CD4-positive, alpha-beta memory T cell (primary cell): ENCODE measurements around the gene CASP8. TPM values are rescaled to one million over a fixed set of nuclear protein-coding genes. Genes with fewer than 3 reads are reported as not detected.

Experiments used
- CTCF ChIA-PET: fragments of 350-600 bp; sonication (Branson Sonifier 250); formaldehyde crosslinking; loops from one replicate; lab custom pipeline; 2021; ENCODE audit warnings: inconsistent platforms; ENCODE audit not compliant: partially characterized antibody; lab: Charles Lee
- POLR2A ChIA-PET: fragments of 350-600 bp; sonication (Branson Sonifier 250); formaldehyde crosslinking; loops from one replicate; lab custom pipeline; 2021; ENCODE audit not compliant: partially characterized antibody; lab: Charles Lee
- DNase-seq, 5 donors: peaks; one replicate each; pipeline versions ENCODE4 v3.0.0 to v3.0.0-alpha.2; 2020 to 2022; ENCODE audit warnings: mixed read lengths in 1 of 5
- H3K27ac ChIP-seq: one replicate; pipeline ENCODE4 v1.7.0; 2013; ENCODE audit warnings: low read depth, low read length
- H3K27me3 ChIP-seq: 2 replicates; pipeline ENCODE4 v1.7.0; 2013; ENCODE audit warnings: mild to moderate bottlenecking, low read length, moderate library complexity; ENCODE audit not compliant: insufficient read depth
- H3K36me3 ChIP-seq: 2 replicates; pipeline ENCODE4 v1.7.0; 2013; ENCODE audit warnings: mild to moderate bottlenecking, low read length, moderate library complexity; ENCODE audit not compliant: insufficient read depth
- H3K4me1 ChIP-seq: 2 replicates; pipeline ENCODE4 v1.7.0; 2013; ENCODE audit warnings: mild to moderate bottlenecking, low read length, moderate library complexity; ENCODE audit not compliant: insufficient read depth
- H3K4me3 ChIP-seq, 2 donors: one replicate each; pipeline ENCODE4 v1.7.0; 2013; ENCODE audit warnings: low read length in 2 of 2, mild to moderate bottlenecking in 1 of 2
- H3K9me3 ChIP-seq, 2 donors: one replicate each; pipeline ENCODE4 v1.7.0; 2013; ENCODE audit warnings: low read length in 2 of 2, control low read depth in 1 of 2; ENCODE audit not compliant: control insufficient read depth in 1 of 2
- H3K27ac Mint-ChIP-seq, 7 donors: one replicate each; pipeline ENCODE4 v1.8.0; 2020 to 2021; ENCODE audit warnings: mixed read lengths in 7 of 7, mild to moderate bottlenecking in 6 of 7, inconsistent platforms in 3 of 7, moderate library complexity in 3 of 7
- H3K27me3 Mint-ChIP-seq, 2 donors: one replicate each; pipeline ENCODE4 v1.8.0; 2020 to 2021; ENCODE audit warnings: mixed read lengths in 2 of 2
- H3K36me3 Mint-ChIP-seq, 2 donors: one replicate each; pipeline ENCODE4 v1.8.0; 2020 to 2021; ENCODE audit warnings: mixed read lengths in 2 of 2, inconsistent platforms in 1 of 2, mild to moderate bottlenecking in 1 of 2
- H3K4me1 Mint-ChIP-seq, 4 donors: one replicate each; pipeline ENCODE4 v1.8.0; 2020 to 2021; ENCODE audit warnings: mixed read lengths in 4 of 4, mild to moderate bottlenecking in 1 of 4
- H3K4me3 Mint-ChIP-seq, 8 donors: one replicate each; pipeline ENCODE4 v1.8.0; 2020 to 2021; ENCODE audit warnings: mixed read lengths in 8 of 8, mild to moderate bottlenecking in 7 of 8, moderate library complexity in 6 of 8, inconsistent platforms in 3 of 8
- H3K9me3 Mint-ChIP-seq, 8 donors: one replicate each; pipeline ENCODE4 v1.8.0; 2020 to 2021; ENCODE audit warnings: mixed read lengths in 8 of 8, mild to moderate bottlenecking in 5 of 8, inconsistent platforms in 3 of 8, moderate library complexity in 1 of 8
- intact Hi-C: fragments of 100-400 bp; cut with micrococcal nuclease; formaldehyde crosslinking; loops from one replicate; pipeline ENCODE4 v1.15.1; 2023
- polyA plus RNA-seq, 2 donors: library from polyadenylated mRNA; unstranded; fragments of 300-500 nt; fragmentation: Illumina TruSeq; gene quantifications; one replicate each; pipeline ENCODE4 v1.2.3, GENCODE V29; 2021
- total RNA-seq, 2 experiments: library from RNA; stranded (reverse); gene quantifications; one replicate each; pipeline ENCODE4 v1.2.3, GENCODE V29; 2021

Gene CASP8
- total and polyA plus RNA-seq, 4 experiments from 2014 or later: 30.6 to 200 (median 153) TPM

- H3K4me1 ChIP-seq: peaks cover 25% of the 10 kb centered on the region
- DNase-seq: no peak
- Mint-ChIP-seq H3K27me3 (no peaks in the 10 kb centered on the region), H3K9me3 (no peaks in the 10 kb centered on the region), H3K4me1 (peaks cover 15 to 49% (median 31%) of the 10 kb centered on the region in 4 donors), H3K36me3 (peaks cover 13 to 37% of the 10 kb centered on the region in 2 donors), H3K4me3 (peak overlapping the region in 4 of 8 donors; percentile 21 to 55 (median 32)), H3K27ac (peak overlapping the region; percentile 57 to 92 (median 82))
- H3K4me3 ChIP-seq: no peak overlapping the region
- peaks cover 10% of the 10 kb centered on the region for H3K36me3 ChIP-seq
- H3K9me3 ChIP-seq: no peaks in the 10 kb centered on the region
- H3K27me3 ChIP-seq: no peaks in the 10 kb centered on the region
- POLR2A ChIA-PET: interaction anchor here (0.7 to 1.8 kb wide), 4 partner anchors 9 to 41 kb away, joined by 3 to 5 read pairs (median 3); partner anchors contain the start of gene CASP10
- intact Hi-C loops: no loop called here
- CTCF ChIA-PET: interaction anchor here (1.2 to 7.2 kb wide), 3 partner anchors 9 to 93 kb away, joined by 3 to 70 read pairs (median 3); partner anchors contain the start of gene CASP10
- H3K27ac ChIP-seq: no peak overlapping the region
Measured at GRCh38 chr2:201223089-201224073, 37.0 kb upstream of the CASP8 start.

- Histone ChIP-seq H3K4me3 (no peak overlapping the region), H3K27ac (peak overlapping the region; percentile 6), H3K27me3 (no peaks in the 10 kb centered on the region), H3K4me1 (peaks cover 28% of the 10 kb centered on the region), H3K9me3 (no peaks in the 10 kb centered on the region), H3K36me3 (no peaks in the 10 kb centered on the region)
- Mint-ChIP-seq H3K4me3 (peak overlapping the region in 4 of 8 donors; percentile 65 to 78 (median 73)), H3K9me3 (no peaks in the 10 kb centered on the region), H3K36me3 (peaks cover 0 to 1% of the 10 kb centered on the region in 2 donors), H3K27ac (peak overlapping the region in 6 of 7 donors; percentile 13 to 91 (median 70)), H3K4me1 (peaks cover 20 to 41% (median 31%) of the 10 kb centered on the region in 4 donors), H3K27me3 (no peaks in the 10 kb centered on the region)
- intact Hi-C loops: no loop called here
- CTCF ChIA-PET: interaction anchor here (1.3 to 3.5 kb wide), 2 partner anchors 14 to 46 kb away, joined by 3 to 22 read pairs; partner anchors contain the start of gene CASP10
- DNase-seq: no peak
- POLR2A ChIA-PET: interaction anchor here (0.6 kb wide), 1 partner anchor 36 kb away, joined by 3 read pairs; no protein-coding TSS in a partner anchor
Measured at GRCh38 chr2:201228271-201228911, 31.9 kb upstream of the CASP8 start.

- peaks cover 0 to 5% of the 10 kb centered on the region in 2 donors for H3K36me3 Mint-ChIP-seq
- peak overlapping the region in 7 of 8 donors; percentile 6 to 78 (median 65) for H3K4me3 Mint-ChIP-seq
- Histone ChIP-seq H3K27me3 (no peaks in the 10 kb centered on the region), H3K27ac (peak overlapping the region; percentile 6), H3K9me3 (no peaks in the 10 kb centered on the region), H3K4me1 (peaks cover 28% of the 10 kb centered on the region), H3K36me3 (no peaks in the 10 kb centered on the region), H3K4me3 (no peak overlapping the region)
- intact Hi-C loops: no loop called here
- ChIA-PET POLR2A (interaction anchor here (0.6 to 1.3 kb wide), 2 partner anchors 36 to 46 kb away, joined by 3 to 4 read pairs; partner anchors contain the start of gene CASP10), CTCF (interaction anchor here (0.6 to 3.5 kb wide), 5 partner anchors 15 to 516 kb away, joined by 3 to 22 read pairs (median 3); partner anchors contain the start of gene CASP10)
- peak overlapping the region in 6 of 7 donors; percentile 48 to 91 (median 72) for H3K27ac Mint-ChIP-seq
- no peak for DNase-seq
- H3K9me3 Mint-ChIP-seq: no peaks in the 10 kb centered on the region
- no peaks in the 10 kb centered on the region for H3K27me3 Mint-ChIP-seq
- peaks cover 19 to 42% (median 31%) of the 10 kb centered on the region in 4 donors for H3K4me1 Mint-ChIP-seq
Measured at GRCh38 chr2:201228912-201229290, 31.4 kb upstream of the CASP8 start.

- Histone ChIP-seq H3K36me3 (no peaks in the 10 kb centered on the region), H3K27me3 (no peaks in the 10 kb centered on the region), H3K4me3 (peak overlapping the region in 1 of 2 donors; percentile 36), H3K9me3 (no peaks in the 10 kb centered on the region), H3K4me1 (peaks cover 47% of the 10 kb centered on the region), H3K27ac (peak overlapping the region; percentile 84)
- Mint-ChIP-seq H3K4me3 (peak overlapping the region; percentile 62 to 98 (median 96)), H3K36me3 (peaks cover 6 to 14% of the 10 kb centered on the region in 2 donors), H3K27ac (peak overlapping the region; percentile 79 to 96 (median 90)), H3K9me3 (no peaks in the 10 kb centered on the region), H3K4me1 (peaks cover 32 to 63% (median 42%) of the 10 kb centered on the region in 4 donors), H3K27me3 (no peaks in the 10 kb centered on the region)
- peak; percentile 90 to 94 (median 91) for DNase-seq
- intact Hi-C loops: loop anchor here (1.0 to 10.0 kb wide), 12 partner anchors 20 to 1033 kb away; partner anchors contain the start of genes ALS2, BZW1, CASP10 and HYCC2
- POLR2A ChIA-PET: interaction anchor here (0.6 to 4.6 kb wide), 29 partner anchors 9 to 519 kb away, joined by 3 to 249 read pairs (median 5); partner anchors contain the start of genes CASP10, CASP8, CFLAR and CLK1
- CTCF ChIA-PET: interaction anchor here (0.6 to 4.6 kb wide), 73 partner anchors 10 to 761 kb away, joined by 3 to 280 read pairs (median 6); partner anchors contain the start of genes ALS2, CASP10, CASP8 and CFLAR
Measured at GRCh38 chr2:201231781-201232466, 28.4 kb upstream of the CASP8 start.

GRCh38 chr2:201232467-201232815 is 27.9 kb upstream of the CASP8 start:
- peak overlapping the region; percentile 62 to 98 (median 96) for H3K4me3 Mint-ChIP-seq
- H3K9me3 Mint-ChIP-seq: no peaks in the 10 kb centered on the region
- no peak for DNase-seq
- Histone ChIP-seq H3K36me3 (no peaks in the 10 kb centered on the region), H3K9me3 (no peaks in the 10 kb centered on the region), H3K27me3 (no peaks in the 10 kb centered on the region), H3K27ac (peak overlapping the region; percentile 84), H3K4me3 (peak overlapping the region in 1 of 2 donors; percentile 36), H3K4me1 (peaks cover 52% of the 10 kb centered on the region)
- ChIA-PET CTCF (interaction anchor here (0.6 to 4.6 kb wide), 72 partner anchors 10 to 761 kb away, joined by 3 to 280 read pairs (median 6); partner anchors contain the start of genes ALS2, CASP10, CASP8 and CFLAR), POLR2A (interaction anchor here (0.6 to 4.6 kb wide), 32 partner anchors 9 to 519 kb away, joined by 3 to 249 read pairs (median 5); partner anchors contain the start of genes CASP10, CASP8, CFLAR and CLK1)
- peaks cover 32 to 65% (median 44%) of the 10 kb centered on the region in 4 donors for H3K4me1 Mint-ChIP-seq
- intact Hi-C loops: loop anchor here (1.0 to 10.0 kb wide), 12 partner anchors 20 to 1032 kb away; partner anchors contain the start of genes ALS2, BZW1, CASP10 and HYCC2
- peaks cover 9 to 14% of the 10 kb centered on the region in 2 donors for H3K36me3 Mint-ChIP-seq
- no peaks in the 10 kb centered on the region for H3K27me3 Mint-ChIP-seq
- H3K27ac Mint-ChIP-seq: peak overlapping the region; percentile 82 to 97 (median 90)
